CD4-positive, CD25-positive, alpha-beta regulatory T cell (primary cell): ENCODE results near the gene BIRC2. TPM values are rescaled to one million over a fixed set of nuclear protein-coding genes. Genes with fewer than 3 reads are reported as not detected.
"Not testable (repeated sequence)": the region's sequence is repeated elsewhere in the genome, so short reads cannot be mapped to it uniquely, and the experiment has no call there.

Experiments used
- ATAC-seq, 2 donors: fragments of 150-1000 bp; cut with Tn5 transposase; one replicate each; pipeline ENCODE4 v1.10.0; 2021; ENCODE audit warnings: low read depth in 2 of 2, moderate number of reproducible peaks in 2 of 2, moderate library complexity in 1 of 2
- DNase-seq, 3 donors: peaks; one replicate each; pipeline versions ENCODE4 v3.0.0 to v3.0.0-alpha.2; 2012 to 2022; ENCODE audit warnings: mixed read lengths in 1 of 3
- H3K27ac ChIP-seq: one replicate; pipeline ENCODE4 v1.7.0; 2013; ENCODE audit warnings: mild to moderate bottlenecking, low read length; ENCODE audit not compliant: insufficient read depth, poor library complexity, severe bottlenecking
- H3K27me3 ChIP-seq: one replicate; pipeline ENCODE4 v1.7.0; 2013; ENCODE audit warnings: low read length; ENCODE audit not compliant: control insufficient read depth, insufficient read depth
- H3K36me3 ChIP-seq: one replicate; pipeline ENCODE4 v1.7.0; 2013; ENCODE audit warnings: mild to moderate bottlenecking, low read length, moderate library complexity; ENCODE audit not compliant: control insufficient read depth, insufficient read depth
- H3K4me1 ChIP-seq: 2 replicates; pipeline ENCODE4 v1.7.0; 2013; ENCODE audit warnings: mild to moderate bottlenecking, low read length; ENCODE audit not compliant: insufficient read depth, control insufficient read depth, poor library complexity, severe bottlenecking
- H3K4me3 ChIP-seq: one replicate; pipeline ENCODE4 v1.7.0; 2013; ENCODE audit warnings: low read depth, mild to moderate bottlenecking, low read length, moderate library complexity
- H3K9me3 ChIP-seq, 2 experiments: 1 replicate in 1 of 2; 2 replicates in 1 of 2; pipeline ENCODE4 v1.7.0; 2013; ENCODE audit warnings: low read length in 2 of 2, mild to moderate bottlenecking in 1 of 2, moderate library complexity in 1 of 2; ENCODE audit not compliant: control insufficient read depth in 2 of 2
- H3K27ac Mint-ChIP-seq, 3 donors: one replicate each; pipeline ENCODE4 v1.8.0; 2020 to 2022; ENCODE audit warnings: mild to moderate bottlenecking in 3 of 3, mixed read lengths in 3 of 3, moderate library complexity in 2 of 3
- H3K27me3 Mint-ChIP-seq: one replicate; pipeline ENCODE4 v1.8.0; 2022; ENCODE audit warnings: mild to moderate bottlenecking, mixed read lengths
- H3K36me3 Mint-ChIP-seq: one replicate; pipeline ENCODE4 v1.8.0; 2020; ENCODE audit warnings: mixed read lengths
- H3K4me1 Mint-ChIP-seq, 4 donors: one replicate each; pipeline ENCODE4 v1.8.0; 2020 to 2022; ENCODE audit warnings: mixed read lengths in 4 of 4, mild to moderate bottlenecking in 1 of 4
- H3K4me3 Mint-ChIP-seq, 4 donors: one replicate each; pipeline ENCODE4 v1.8.0; 2020 to 2022; ENCODE audit warnings: mild to moderate bottlenecking in 4 of 4, mixed read lengths in 4 of 4, moderate library complexity in 3 of 4
- H3K9me3 Mint-ChIP-seq, 7 donors: one replicate each; pipeline ENCODE4 v1.8.0; 2020 to 2022; ENCODE audit warnings: mixed read lengths in 7 of 7, mild to moderate bottlenecking in 3 of 7, moderate library complexity in 2 of 7
- polyA plus RNA-seq, 4 donors: library from polyadenylated mRNA; unstranded; fragments of 300-500 nt; fragmentation: Illumina TruSeq; gene quantifications; one replicate each; pipeline ENCODE4 v1.2.3, GENCODE V29; 2021
- total RNA-seq: library from RNA; stranded (reverse); gene quantifications from one replicate; pipeline ENCODE4 v1.2.3, GENCODE V29; 2022

The BIRC2 gene
- total and polyA plus RNA-seq, 5 donors from 2014 or later = 33.0 to 105 (median 47.1) TPM

GRCh38 chr11:102374633-102375424 is 27.8 kb downstream of the BIRC2 start:
- peaks cover 16 to 38% (median 21%) of the 10 kb centered on the region in 4 donors for H3K4me1 Mint-ChIP-seq
- H3K9me3 Mint-ChIP-seq, H3K27ac ChIP-seq, H3K4me1 ChIP-seq, ATAC-seq, H3K9me3 ChIP-seq, DNase-seq, H3K4me3 ChIP-seq, H3K27me3 ChIP-seq, H3K27me3 Mint-ChIP-seq: not testable (repeated sequence)
- peak overlapping the region in 2 of 3 donors; percentile 77 to 79 for H3K27ac Mint-ChIP-seq
- H3K4me3 Mint-ChIP-seq = peak overlapping the region; percentile 32 to 58 (median 51)
- H3K36me3 ChIP-seq = peaks cover 31% of the 10 kb centered on the region
- peaks cover 40% of the 10 kb centered on the region for H3K36me3 Mint-ChIP-seq

- Histone ChIP-seq H3K4me3 (no peak overlapping the region), H3K4me1 (peaks cover 6% of the 10 kb centered on the region), H3K9me3 (no peaks in the 10 kb centered on the region), H3K27me3 (no peaks in the 10 kb centered on the region), H3K36me3 (peaks cover 40% of the 10 kb centered on the region), H3K27ac (no peak overlapping the region)
- Mint-ChIP-seq H3K27me3 (no peaks in the 10 kb centered on the region), H3K36me3 (peaks cover 49% of the 10 kb centered on the region), H3K4me3 (no peak overlapping the region), H3K9me3 (peaks cover 0 to 2% (median 0%) of the 10 kb centered on the region in 7 donors), H3K4me1 (peaks cover 16 to 38% (median 23%) of the 10 kb centered on the region in 4 donors), H3K27ac (peak overlapping the region; percentile 2 to 57 (median 21))
- DNase-seq (no peak), ATAC-seq (no peak)
Observed at GRCh38 chr11:102375720-102376399, 28.8 kb downstream of the BIRC2 start.

- no peak for DNase-seq
- H3K4me3 Mint-ChIP-seq = no peak overlapping the region
- H3K36me3 Mint-ChIP-seq = peaks cover 55% of the 10 kb centered on the region
- no peak for ATAC-seq
- Histone ChIP-seq H3K36me3 (peaks cover 50% of the 10 kb centered on the region), H3K4me1 (peaks cover 6% of the 10 kb centered on the region), H3K27ac (no peak overlapping the region), H3K9me3 (no peaks in the 10 kb centered on the region), H3K4me3 (no peak overlapping the region), H3K27me3 (no peaks in the 10 kb centered on the region)
- no peaks in the 10 kb centered on the region for H3K9me3 Mint-ChIP-seq
- no peaks in the 10 kb centered on the region for H3K27me3 Mint-ChIP-seq
- H3K27ac Mint-ChIP-seq = no peak overlapping the region
- peaks cover 14 to 30% (median 20%) of the 10 kb centered on the region in 4 donors for H3K4me1 Mint-ChIP-seq
Observed at GRCh38 chr11:102377891-102378290, 30.9 kb downstream of the BIRC2 start.

GRCh38 chr11:102378818-102379217 is 31.8 kb downstream of the BIRC2 start:
- Histone ChIP-seq H3K4me1 (peaks cover 6% of the 10 kb centered on the region), H3K4me3 (no peak overlapping the region), H3K27me3 (no peaks in the 10 kb centered on the region), H3K36me3 (peaks cover 50% of the 10 kb centered on the region), H3K27ac (no peak overlapping the region), H3K9me3 (no peaks in the 10 kb centered on the region)
- Mint-ChIP-seq H3K9me3 (no peaks in the 10 kb centered on the region), H3K27me3 (no peaks in the 10 kb centered on the region), H3K4me1 (peaks cover 19 to 32% (median 23%) of the 10 kb centered on the region in 4 donors), H3K27ac (peak overlapping the region in 1 of 3 donors; percentile 45), H3K36me3 (peaks cover 62% of the 10 kb centered on the region), H3K4me3 (peak overlapping the region in 1 of 4 donors; percentile 6)
- ATAC-seq (no peak), DNase-seq (no peak)

DNA sequence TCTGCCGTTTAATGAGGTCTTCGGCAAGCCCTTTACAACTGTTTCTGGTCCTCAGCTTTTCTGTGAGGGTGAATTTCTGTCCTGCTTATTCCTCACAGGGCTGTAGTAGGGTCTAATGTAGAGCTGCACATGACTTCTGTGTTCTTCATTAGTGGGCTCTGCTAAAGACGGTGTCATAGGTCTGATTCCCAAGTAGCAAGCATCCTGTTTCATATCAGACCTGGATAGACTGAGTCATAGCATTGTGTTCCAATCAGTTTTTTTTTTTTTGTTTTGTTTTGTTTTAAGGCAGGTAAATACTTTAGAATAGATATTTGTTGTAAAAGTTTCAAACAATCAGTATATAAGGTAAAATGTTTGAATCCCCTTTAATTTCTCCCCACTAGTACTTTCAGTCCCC is 35.4 kb downstream of the BIRC2 start:
- no peaks in the 10 kb centered on the region for H3K27me3 ChIP-seq
- no peaks in the 10 kb centered on the region for H3K9me3 ChIP-seq
- peaks cover 19 to 31% (median 28%) of the 10 kb centered on the region in 4 donors for H3K4me1 Mint-ChIP-seq
- DNase-seq (no peak), ATAC-seq (no peak)
- H3K27ac Mint-ChIP-seq = peak overlapping the region in 2 of 3 donors; percentile 16 to 29
- no peaks in the 10 kb centered on the region for H3K4me1 ChIP-seq
- no peaks in the 10 kb centered on the region for H3K9me3 Mint-ChIP-seq
- no peak overlapping the region for H3K4me3 ChIP-seq
- H3K27ac ChIP-seq = no peak overlapping the region
- peaks cover 59% of the 10 kb centered on the region for H3K36me3 ChIP-seq
- no peaks in the 10 kb centered on the region for H3K27me3 Mint-ChIP-seq
- H3K36me3 Mint-ChIP-seq = peaks cover 68% of the 10 kb centered on the region
- no peak overlapping the region for H3K4me3 Mint-ChIP-seq

DNA sequence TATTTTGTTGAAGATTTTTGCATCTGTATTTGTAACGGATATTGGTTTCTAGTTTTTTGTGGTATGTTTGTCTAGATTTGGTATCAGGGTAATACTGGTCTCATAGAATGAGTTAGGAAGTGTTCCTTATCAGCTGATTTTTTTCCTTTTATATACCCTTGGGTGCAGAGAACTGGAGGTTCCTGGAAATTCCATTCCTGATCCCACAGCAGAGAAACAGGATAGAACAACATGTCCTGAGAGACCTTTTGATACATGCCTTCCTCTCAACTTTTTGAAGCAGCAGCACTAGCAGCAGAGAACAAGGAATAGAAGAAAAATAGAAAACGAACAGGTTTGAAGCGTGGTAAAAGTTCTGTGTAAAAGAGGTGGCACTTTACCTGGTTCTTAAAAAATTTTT is 36.8 kb downstream of the BIRC2 start:
- H3K27ac ChIP-seq = no peak overlapping the region
- peaks cover 19 to 29% (median 27%) of the 10 kb centered on the region in 4 donors for H3K4me1 Mint-ChIP-seq
- H3K36me3 ChIP-seq = peaks cover 47% of the 10 kb centered on the region
- no peaks in the 10 kb centered on the region for H3K4me1 ChIP-seq
- ATAC-seq (no peak), DNase-seq (no peak)
- H3K9me3 ChIP-seq = no peaks in the 10 kb centered on the region
- peak overlapping the region in 1 of 3 donors; percentile 65 for H3K27ac Mint-ChIP-seq
- H3K27me3 Mint-ChIP-seq = no peaks in the 10 kb centered on the region
- H3K27me3 ChIP-seq = no peaks in the 10 kb centered on the region
- no peaks in the 10 kb centered on the region for H3K9me3 Mint-ChIP-seq
- peaks cover 61% of the 10 kb centered on the region for H3K36me3 Mint-ChIP-seq
- H3K4me3 Mint-ChIP-seq = no peak overlapping the region
- no peak overlapping the region for H3K4me3 ChIP-seq

DNA sequence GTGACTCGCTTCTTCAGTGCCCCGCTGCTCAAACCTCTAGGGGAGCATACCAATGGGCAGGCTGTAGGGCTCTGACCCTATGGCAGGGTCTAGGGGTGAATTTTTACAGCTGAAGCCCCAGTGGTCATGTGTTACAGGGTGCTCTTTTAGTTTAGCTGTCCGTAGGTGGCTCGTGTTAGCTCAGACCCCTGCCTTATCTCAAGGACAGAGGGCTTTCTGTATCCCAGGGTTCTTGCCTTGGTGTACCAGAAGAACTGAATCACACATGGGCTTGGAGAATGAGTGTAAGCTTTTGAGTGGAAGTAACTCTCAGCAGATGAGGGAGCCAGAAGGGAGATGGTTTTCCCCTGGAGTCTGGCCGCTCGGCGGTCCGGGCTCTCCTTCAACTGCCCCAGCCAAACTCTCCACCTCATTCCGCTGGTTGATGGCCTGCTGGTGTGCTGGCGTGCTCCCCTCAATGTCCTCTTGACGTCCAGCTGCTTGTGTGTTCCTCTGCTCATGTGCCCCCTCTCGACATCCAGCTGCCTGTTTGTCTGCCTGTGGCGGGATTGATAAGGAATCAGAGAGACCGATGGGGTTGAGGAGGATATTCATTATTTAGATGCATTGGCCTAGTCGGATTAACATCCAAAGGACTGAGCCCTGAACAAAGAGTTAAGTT is 37.5 kb downstream of the BIRC2 start:
- DNase-seq = no peak
- peaks cover 62% of the 10 kb centered on the region for H3K36me3 Mint-ChIP-seq
- no peak for ATAC-seq
- H3K4me1 Mint-ChIP-seq = peaks cover 19 to 35% (median 28%) of the 10 kb centered on the region in 4 donors
- Histone ChIP-seq H3K4me3 (no peak overlapping the region), H3K27me3 (no peaks in the 10 kb centered on the region), H3K27ac (no peak overlapping the region), H3K36me3 (peaks cover 46% of the 10 kb centered on the region), H3K4me1 (no peaks in the 10 kb centered on the region), H3K9me3 (no peaks in the 10 kb centered on the region)
- no peak overlapping the region for H3K4me3 Mint-ChIP-seq
- H3K9me3 Mint-ChIP-seq = no peaks in the 10 kb centered on the region
- peak overlapping the region in 2 of 3 donors; percentile 13 to 58 for H3K27ac Mint-ChIP-seq
- H3K27me3 Mint-ChIP-seq = no peaks in the 10 kb centered on the region
